Measurements from ENCODE around the gene USHBP1.

DNA sequence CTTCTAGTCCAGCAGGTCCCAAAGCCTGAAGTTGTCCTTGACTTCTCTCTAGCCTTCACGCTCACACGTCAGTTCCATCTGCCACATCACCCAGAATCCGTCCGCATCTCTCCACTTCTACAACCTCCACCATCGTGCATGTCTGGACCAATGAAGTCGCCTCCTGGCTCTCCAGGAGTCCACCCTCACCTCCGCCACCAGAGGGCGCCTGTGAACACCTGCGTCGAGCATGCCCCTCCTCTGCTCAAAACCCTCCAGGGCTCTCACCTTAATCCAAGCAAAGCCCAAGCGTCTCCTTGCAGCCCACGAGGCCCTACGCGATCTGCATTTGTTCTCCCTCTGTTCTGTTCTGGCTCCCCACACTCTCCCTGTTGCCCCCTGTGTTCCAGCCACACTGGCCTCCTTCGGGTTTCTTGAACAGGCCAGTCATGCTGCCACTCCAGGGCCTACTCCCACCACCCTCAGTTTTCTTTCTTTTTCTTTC, 3.7 kb downstream of the USHBP1 start:
- no peak for TF ChIP-seq ZNF114 (CRISPR knock-in tag; IDR thresholded peaks at IDR 0.05)
- peak; percentile 73 for TF ChIP-seq CREB1 (CRISPR knock-in tag; IDR thresholded peaks at IDR 0.05; ENCODE audit: low read depth)
- TF ChIP-seq POLR2AphosphoS5 (IDR thresholded peaks at IDR 0.05; ENCODE audit: low read depth): peak; percentile 35; the same call in 1 of the 2 replicates
- TF ChIP-seq CTCF (conservative IDR thresholded peaks at IDR 0.05; ENCODE audit: low read depth in 2 of 2): peak; percentile 95 to 96
- TF ChIP-seq, protein P1, sequence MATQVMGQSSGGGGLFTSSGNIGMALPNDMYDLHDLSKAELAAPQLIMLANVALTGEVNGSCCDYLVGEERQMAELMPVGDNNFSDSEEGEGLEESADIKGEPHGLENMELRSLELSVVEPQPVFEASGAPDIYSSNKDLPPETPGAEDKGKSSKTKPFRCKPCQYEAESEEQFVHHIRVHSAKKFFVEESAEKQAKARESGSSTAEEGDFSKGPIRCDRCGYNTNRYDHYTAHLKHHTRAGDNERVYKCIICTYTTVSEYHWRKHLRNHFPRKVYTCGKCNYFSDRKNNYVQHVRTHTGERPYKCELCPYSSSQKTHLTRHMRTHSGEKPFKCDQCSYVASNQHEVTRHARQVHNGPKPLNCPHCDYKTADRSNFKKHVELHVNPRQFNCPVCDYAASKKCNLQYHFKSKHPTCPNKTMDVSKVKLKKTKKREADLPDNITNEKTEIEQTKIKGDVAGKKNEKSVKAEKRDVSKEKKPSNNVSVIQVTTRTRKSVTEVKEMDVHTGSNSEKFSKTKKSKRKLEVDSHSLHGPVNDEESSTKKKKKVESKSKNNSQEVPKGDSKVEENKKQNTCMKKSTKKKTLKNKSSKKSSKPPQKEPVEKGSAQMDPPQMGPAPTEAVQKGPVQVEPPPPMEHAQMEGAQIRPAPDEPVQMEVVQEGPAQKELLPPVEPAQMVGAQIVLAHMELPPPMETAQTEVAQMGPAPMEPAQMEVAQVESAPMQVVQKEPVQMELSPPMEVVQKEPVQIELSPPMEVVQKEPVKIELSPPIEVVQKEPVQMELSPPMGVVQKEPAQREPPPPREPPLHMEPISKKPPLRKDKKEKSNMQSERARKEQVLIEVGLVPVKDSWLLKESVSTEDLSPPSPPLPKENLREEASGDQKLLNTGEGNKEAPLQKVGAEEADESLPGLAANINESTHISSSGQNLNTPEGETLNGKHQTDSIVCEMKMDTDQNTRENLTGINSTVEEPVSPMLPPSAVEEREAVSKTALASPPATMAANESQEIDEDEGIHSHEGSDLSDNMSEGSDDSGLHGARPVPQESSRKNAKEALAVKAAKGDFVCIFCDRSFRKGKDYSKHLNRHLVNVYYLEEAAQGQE (IDR thresholded peaks at IDR 0.05; ENCODE audit: unreplicated experiment): no peak

Measured in GM23338 (cell line).